ENCODE results near the gene SMIM21.

The SMIM21 gene

DNA sequence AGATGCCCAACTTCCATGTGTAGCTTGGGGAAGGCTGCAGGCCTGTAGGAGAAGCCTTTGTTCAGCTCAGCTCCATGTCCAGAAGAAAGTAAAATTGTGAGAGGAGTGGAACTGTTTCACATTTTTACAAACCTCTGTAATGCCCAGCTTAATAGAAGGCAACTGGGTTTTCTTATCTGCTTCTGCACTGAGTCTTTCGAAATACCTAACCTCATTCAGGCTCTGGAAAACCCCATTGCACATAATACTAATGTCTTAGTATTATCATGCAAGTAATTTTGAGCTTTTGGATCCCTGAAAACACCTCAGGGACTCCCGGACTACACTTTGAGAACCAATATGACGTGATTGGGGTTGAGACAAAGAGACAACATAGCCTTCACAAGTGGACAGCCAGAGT is 5.8 kb downstream of the SMIM21 start:
- no peak for DNase-seq

- no peak for DNase-seq
Observed at GRCh38 chr18:75418293-75419005, 9.1 kb downstream of the SMIM21 start.

GRCh38 chr18:75410611-75411010 is 16.9 kb downstream of the SMIM21 start:
- no peak for DNase-seq

DNA sequence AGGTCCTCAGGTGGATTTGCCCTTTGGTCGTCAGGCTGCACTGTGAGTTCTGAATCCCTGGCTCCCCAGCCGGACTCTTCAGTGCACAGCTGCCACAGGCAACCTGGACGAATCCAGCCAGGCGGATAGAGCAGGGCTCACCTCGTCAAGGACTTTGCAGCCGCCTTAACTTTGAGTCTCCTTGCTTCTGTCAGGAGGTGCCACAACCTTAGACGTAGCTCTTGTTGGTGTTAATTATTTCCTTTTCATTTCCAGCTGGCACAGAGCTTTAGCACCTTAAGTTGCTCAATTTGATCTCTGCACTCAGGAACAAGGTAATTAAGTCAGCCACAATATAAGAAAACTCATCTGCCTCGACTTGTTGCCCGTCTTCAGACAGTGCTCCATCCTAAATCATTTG is 17.7 kb downstream of the SMIM21 start:
- no peak for DNase-seq

- DNase-seq, result peak; percentile 68
Observed at GRCh38 chr18:75408554-75409506, 18.7 kb downstream of the SMIM21 start.

- DNase-seq, result no peak
Observed at GRCh38 chr18:75407468-75408437, 19.8 kb downstream of the SMIM21 start.

DNA sequence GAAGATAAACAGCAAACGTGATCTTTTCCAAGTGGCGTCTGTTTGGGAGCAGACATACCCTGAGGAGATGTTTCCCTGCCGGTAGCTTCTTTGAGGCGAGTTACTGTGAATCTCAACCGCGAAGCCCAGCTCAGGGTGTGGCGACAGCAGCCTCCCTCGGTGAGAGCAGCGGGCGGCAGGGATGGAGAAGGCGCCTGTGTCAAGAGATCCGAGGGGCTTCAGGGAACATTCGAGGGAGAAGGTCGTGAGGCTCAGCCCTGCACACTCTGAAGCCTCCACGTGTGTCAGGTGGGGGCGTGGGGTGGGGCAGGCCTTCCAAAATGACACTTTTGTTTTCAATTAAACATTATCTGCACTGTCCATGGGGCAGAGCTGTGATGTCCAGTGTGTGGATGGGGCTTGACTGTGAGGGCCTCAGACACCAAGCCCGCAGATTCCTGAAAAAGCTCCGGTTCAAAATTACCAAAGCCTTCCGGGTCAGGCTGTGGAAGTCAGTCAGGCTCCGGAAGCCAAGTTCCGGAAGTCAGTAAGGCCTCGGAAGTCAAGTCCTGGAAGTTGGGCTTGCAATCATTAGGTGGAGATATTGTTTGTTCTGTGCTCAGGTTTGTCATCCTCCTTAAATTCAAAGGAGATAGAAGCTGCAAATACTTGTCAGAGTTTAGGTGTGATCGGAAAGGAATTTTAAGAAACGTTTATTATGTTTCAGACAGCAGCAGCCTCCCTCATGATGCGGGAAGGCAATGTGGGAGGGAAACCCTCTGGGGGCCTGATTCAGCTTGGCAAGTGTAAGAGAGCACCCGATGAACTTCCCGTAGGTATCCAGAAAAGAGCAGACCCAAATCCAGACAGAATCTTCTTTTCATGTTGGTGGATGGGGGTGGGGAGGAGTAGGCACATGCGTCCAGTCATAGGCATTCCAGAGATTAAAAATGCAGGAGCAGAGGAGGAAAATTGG is 20.7 kb downstream of the SMIM21 start:
- DNase-seq, result no peak

DNA sequence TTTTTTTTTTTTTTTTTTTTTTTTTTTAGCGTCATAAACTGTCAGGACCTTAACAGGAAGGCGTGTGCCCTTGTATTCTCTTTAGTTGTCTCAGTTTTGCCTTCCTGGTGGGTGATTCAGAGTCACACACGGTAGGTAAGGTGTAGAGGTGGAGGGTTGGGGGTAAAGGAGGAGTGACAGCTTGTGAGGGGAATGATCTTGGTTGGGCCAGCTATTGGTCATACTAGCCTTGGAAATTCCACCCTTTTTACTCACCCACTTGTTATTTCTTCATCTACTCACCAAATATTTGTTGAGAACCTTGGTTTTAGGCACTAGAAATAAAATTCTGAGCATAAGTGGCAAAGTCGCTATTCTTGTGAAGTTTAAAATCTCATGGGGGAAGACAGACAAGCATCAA is 22.2 kb downstream of the SMIM21 start:
- no peak for DNase-seq

GRCh38 chr18:75400366-75400765 is 27.1 kb downstream of the SMIM21 start:
- DNase-seq, result no peak

- DNase-seq, result no peak
Observed at GRCh38 chr18:75395137-75395536, 32.4 kb downstream of the SMIM21 start.

GRCh38 chr18:75393721-75394120 is 33.8 kb downstream of the SMIM21 start:
- DNase-seq, result no peak

- no peak for DNase-seq
Observed at GRCh38 chr18:75392226-75392578, 35.3 kb downstream of the SMIM21 start.

DNA sequence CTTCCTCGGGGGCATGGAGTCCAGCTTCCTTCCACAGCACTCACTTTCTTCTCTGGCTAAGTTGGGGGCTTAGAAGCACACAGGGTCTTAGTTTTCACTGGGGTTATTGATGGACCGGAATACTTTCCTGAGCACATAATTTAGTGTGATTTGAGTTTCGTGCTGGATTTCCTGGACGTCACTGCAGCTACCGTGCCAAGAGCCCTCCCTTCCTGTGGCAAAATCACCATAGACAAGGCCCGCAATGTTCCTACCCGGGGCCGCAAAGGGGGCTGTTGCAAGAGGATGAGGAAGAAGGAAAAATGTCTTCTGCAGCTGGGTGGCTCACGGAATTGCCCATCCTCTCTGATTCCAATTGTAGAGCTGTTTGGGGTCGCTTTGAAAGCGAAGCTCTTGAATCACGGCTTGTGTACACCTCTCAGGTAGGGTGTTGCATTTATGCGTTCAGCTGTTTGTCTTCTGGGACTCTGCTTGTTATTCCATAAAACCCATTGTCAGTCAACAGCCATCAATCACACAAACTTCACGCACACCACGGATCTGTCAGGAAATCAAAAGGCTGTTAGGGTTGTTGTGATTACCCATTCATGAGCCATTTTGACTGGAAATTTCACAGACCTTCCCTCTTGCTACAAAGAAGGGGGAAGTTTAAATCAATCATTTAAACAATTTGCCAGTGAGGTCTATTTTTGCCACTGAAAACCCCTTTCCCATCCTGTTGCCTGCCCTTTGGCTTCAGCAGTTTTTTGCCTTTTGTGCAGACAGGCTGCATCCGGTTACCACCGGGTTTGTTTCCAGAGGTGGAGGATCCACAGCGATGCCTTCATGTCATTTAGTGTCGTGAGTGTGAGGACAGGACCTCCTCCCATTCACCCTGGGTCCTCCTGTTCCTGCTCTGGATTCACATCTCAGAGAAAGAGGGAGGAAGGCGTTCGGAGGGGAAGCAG is 36.0 kb downstream of the SMIM21 start:
- DNase-seq, result no peak

DNA sequence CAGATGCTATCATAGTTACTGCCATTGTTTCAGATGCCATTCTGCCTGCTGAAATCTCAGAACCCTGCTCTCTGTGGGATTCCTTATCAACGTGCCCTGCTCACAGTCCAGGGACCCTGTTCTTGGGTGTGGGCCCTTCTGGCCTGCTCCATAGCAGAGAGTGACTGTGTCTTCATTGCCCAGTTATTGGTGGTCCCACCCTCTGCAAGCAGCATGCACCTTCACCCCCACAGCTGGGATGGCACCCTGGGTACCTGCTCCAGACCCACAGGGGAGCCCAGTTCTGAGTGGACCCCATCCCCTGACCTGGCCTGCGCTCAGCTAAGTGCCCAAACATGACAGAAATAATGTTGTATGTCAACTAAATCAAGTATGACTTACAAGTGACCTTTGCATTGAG is 36.6 kb downstream of the SMIM21 start:
- no peak for DNase-seq

DNA sequence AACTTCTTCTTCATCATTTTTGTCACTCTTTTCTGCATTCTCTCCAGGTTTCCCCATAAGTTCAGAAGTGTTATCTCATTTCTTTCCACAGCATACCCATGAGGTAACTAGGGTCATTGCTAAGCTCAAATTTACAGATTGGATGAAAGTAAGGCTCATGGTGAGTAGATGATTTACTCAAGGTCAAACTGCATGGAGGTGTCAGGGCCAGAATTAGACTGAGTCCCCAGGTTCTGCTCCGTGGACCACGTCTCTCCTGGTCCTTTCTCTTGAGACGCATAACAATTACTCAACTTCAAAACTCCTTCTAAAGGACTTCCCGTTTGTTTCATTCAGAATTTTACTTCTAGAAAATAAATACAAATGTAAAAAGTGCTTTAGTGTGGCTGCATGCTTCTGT is 43.4 kb downstream of the SMIM21 start:
- no peak for DNase-seq

DNA sequence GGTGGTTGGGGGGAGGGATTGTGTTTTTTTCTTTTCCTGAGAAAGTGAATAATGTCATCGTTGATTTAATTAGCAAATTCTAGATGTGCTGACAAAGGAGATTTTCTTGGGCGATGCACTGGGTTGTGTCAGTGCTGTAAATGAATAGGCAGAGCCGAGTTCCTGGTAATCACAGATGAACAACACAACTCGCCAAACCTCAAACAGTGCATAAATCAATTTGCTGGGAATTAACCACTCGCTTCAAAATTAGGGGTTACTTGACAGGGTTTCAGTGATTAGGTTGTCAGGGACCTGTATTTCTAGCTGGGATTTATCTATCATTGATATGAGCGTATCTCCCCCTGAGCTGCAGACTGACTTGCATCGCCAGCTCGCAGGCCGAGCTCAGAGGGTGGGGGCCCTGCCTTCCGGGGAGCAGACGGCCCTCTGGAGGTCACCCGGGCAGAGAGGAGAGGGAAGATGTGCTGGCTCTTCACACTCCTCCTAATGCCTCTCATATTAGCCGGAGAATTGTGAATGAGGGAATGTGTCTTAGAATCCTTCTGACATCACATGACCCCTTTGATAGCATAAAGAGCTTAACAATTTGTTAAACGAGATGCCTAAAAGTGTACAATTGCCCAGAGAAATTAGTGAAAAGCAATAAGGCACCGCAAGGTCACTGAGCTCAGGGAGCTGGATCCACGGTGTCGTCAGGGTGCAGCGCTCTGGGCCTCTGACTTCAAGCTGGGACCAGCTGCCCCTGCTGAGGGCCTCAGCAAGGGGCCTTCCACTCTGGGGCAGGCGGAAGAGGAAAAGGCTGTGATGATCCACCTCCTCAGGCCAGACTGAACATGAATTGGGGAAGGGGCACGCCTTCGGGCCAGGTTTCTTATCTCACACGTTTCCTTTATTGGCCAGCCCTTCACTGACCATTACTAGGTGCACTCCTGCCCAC is 48.9 kb downstream of the SMIM21 start:
- no peak for DNase-seq

DNA sequence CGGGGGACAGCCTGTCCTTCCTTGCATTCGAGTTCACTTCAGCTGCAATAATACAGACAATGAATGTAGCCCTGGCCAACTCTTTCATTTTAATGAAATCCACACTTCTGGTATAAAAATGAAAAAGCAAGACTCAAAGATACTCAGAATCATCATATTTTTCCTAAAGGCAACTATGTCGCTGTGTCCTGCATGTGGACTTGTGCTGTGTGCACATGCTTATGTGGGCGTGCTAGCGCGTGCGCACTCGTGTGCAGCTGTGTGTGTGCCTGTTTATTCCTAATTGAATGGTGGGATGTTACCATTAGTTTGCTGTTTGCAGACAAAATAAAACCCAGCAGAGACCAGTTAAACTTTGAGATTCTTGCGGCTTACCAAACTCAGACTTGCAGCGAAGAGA is 49.6 kb downstream of the SMIM21 start:
- no peak for DNase-seq

GRCh38 chr18:75377258-75377657 is 50.2 kb downstream of the SMIM21 start:
- DNase-seq, result no peak

- DNase-seq, result no peak
Observed at GRCh38 chr18:75376004-75376403, 51.5 kb downstream of the SMIM21 start.

- DNase-seq, result no peak
Observed at GRCh38 chr18:75375341-75375740, 52.2 kb downstream of the SMIM21 start.
